ENCODE results near the gene IHH.

DNA sequence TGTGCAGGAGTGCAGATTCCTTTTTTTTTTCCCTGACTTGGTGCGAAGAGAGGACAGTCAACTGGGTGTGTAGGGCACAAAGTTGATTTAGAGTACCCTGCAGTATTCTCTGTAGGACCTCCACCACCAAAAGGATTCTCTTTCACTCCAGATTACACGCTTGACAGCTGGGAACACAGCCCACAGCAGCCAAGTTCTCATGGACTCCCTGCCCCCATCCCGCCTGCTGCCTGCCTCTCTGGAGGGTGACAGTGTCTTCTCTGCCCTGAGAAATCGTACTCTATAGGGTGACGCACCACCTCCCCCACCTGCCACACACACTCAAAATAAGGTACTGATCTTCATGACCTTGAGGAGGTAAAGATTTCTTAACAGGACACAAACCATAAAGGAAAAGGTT lies 26.6 kb upstream of the IHH start:
- TF ChIP-seq RAD21 (IDR thresholded peaks at IDR 0.05; ENCODE audit: low read depth), result no peak
- no peak for TF ChIP-seq JUND (IDR thresholded peaks at IDR 0.05)
- TF ChIP-seq, protein P1, sequence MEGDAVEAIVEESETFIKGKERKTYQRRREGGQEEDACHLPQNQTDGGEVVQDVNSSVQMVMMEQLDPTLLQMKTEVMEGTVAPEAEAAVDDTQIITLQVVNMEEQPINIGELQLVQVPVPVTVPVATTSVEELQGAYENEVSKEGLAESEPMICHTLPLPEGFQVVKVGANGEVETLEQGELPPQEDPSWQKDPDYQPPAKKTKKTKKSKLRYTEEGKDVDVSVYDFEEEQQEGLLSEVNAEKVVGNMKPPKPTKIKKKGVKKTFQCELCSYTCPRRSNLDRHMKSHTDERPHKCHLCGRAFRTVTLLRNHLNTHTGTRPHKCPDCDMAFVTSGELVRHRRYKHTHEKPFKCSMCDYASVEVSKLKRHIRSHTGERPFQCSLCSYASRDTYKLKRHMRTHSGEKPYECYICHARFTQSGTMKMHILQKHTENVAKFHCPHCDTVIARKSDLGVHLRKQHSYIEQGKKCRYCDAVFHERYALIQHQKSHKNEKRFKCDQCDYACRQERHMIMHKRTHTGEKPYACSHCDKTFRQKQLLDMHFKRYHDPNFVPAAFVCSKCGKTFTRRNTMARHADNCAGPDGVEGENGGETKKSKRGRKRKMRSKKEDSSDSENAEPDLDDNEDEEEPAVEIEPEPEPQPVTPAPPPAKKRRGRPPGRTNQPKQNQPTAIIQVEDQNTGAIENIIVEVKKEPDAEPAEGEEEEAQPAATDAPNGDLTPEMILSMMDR (IDR thresholded peaks at IDR 0.05 in 2 of 3, conservative IDR thresholded peaks at IDR 0.05 in 1 of 3; ENCODE audit: borderline replicate concordance in 1 of 3, insufficient read depth in 1 of 3, low read depth in 2 of 3, low read length in 2 of 3), result no peak
- no peak for TF ChIP-seq ZFX (IDR thresholded peaks at IDR 0.05)
- TF ChIP-seq ZNF274 (IDR thresholded peaks at IDR 0.05; ENCODE audit: low read depth, low read length), result no peak
- no peak for TF ChIP-seq SP1 (IDR thresholded peaks at IDR 0.05; ENCODE audit: low read depth)
- TF ChIP-seq YY1 (IDR thresholded peaks at IDR 0.05; ENCODE audit: extremely low read depth, insufficient replicate concordance, low read depth, low read length), result no peak
- TF ChIP-seq ELF1 (IDR thresholded peaks at IDR 0.05; ENCODE audit: borderline replicate concordance, low read depth), result no peak
- TF ChIP-seq EZH2phosphoT487 (IDR thresholded peaks at IDR 0.05; ENCODE audit: borderline replicate concordance), result no peak
